Keratinocyte (primary cell): ENCODE measurements around the gene SLC26A9. TPM values are rescaled to one million over a fixed set of nuclear protein-coding genes. Genes with fewer than 3 reads are reported as not detected.
A peak's percentile ranks its signal among the peaks of the same experiment; 100 is the strongest.

ENCODE experiments used
- DNase-seq: peaks from one replicate; pipeline ENCODE4 v3.0.0-alpha.2; 2011; ENCODE audit warnings: low read depth, missing footprints, low spot score
- FAIRE-seq: peaks from 2 replicates; lab custom pipeline; 2011; peaks lifted over from hg19 to GRCh38; lab: Jason Lieb, UNC
- H2AFZ ChIP-seq: 2 replicates; pipeline ENCODE4 v1.6.0; 2012; ENCODE audit warnings: low read length, control low read depth, inconsistent platforms; ENCODE audit not compliant: control insufficient read depth
- H3K27ac ChIP-seq: 2 replicates; pipeline ENCODE4 v1.5.1; 2011; ENCODE audit warnings: low read length; ENCODE audit not compliant: control insufficient read depth, insufficient read depth
- H3K27me3 ChIP-seq: 3 replicates; pipeline ENCODE4 v1.6.0; 2011; ENCODE audit warnings: low read length; ENCODE audit not compliant: control insufficient read depth, insufficient read depth; ENCODE audit errors: extremely low read depth
- H3K36me3 ChIP-seq, 2 experiments: 2 replicates in 1 of 2; 3 replicates in 1 of 2; pipeline ENCODE4 v1.5.1; 2011; ENCODE audit warnings: low read length in 2 of 2, mild to moderate bottlenecking in 1 of 2; ENCODE audit not compliant: control insufficient read depth in 2 of 2, insufficient read depth in 2 of 2; ENCODE audit errors: extremely low read depth in 1 of 2
- H3K4me1 ChIP-seq: 3 replicates; pipeline ENCODE4 v1.5.1; 2011; ENCODE audit warnings: low read length; ENCODE audit not compliant: control insufficient read depth, insufficient read depth; ENCODE audit errors: extremely low read depth
- H3K4me2 ChIP-seq: 3 replicates; pipeline ENCODE4 v1.6.0; 2011; ENCODE audit warnings: low read depth, low read length; ENCODE audit not compliant: control insufficient read depth, insufficient read depth; ENCODE audit errors: extremely low read depth
- H3K4me3 ChIP-seq, 3 experiments: fragments of 200-600 bp in 1 of 3; sonication (generic) in 1 of 3; 2 replicates in 2 of 3; 3 replicates in 1 of 3; pipeline ENCODE4 v1.5.1; 2011 to 2016; ENCODE audit warnings: low read length in 3 of 3, mild to moderate bottlenecking in 3 of 3, control low read depth in 2 of 3, inconsistent platforms in 1 of 3, low read depth in 1 of 3, mixed read lengths in 1 of 3, mixed run types in 1 of 3, moderate library complexity in 1 of 3; ENCODE audit not compliant: control insufficient read depth in 2 of 3, insufficient read depth in 2 of 3; ENCODE audit errors: extremely low read depth in 1 of 3
- H3K79me2 ChIP-seq: 2 replicates; pipeline ENCODE4 v1.6.0; 2012; ENCODE audit warnings: low read length; ENCODE audit not compliant: control insufficient read depth, insufficient read depth
- H3K9ac ChIP-seq: 3 replicates; pipeline ENCODE4 v1.6.0; 2011; ENCODE audit warnings: low read length; ENCODE audit not compliant: control insufficient read depth, insufficient read depth; ENCODE audit errors: extremely low read depth
- H3K9me1 ChIP-seq: 3 replicates; pipeline ENCODE4 v1.6.0; 2011; ENCODE audit warnings: low read length; ENCODE audit not compliant: control insufficient read depth, insufficient read depth; ENCODE audit errors: extremely low read depth
- H3K9me3 ChIP-seq: 2 replicates; pipeline ENCODE4 v1.5.1; 2012; ENCODE audit warnings: low read depth, low read length; ENCODE audit not compliant: control insufficient read depth
- H4K20me1 ChIP-seq: 3 replicates; pipeline ENCODE4 v1.6.0; 2011; ENCODE audit warnings: low read length; ENCODE audit not compliant: control insufficient read depth, insufficient read depth; ENCODE audit errors: extremely low read depth
- CTCF ChIP-seq, 3 experiments: IDR thresholded peaks in 1 of 3; conservative IDR thresholded peaks in 1 of 3; optimal IDR thresholded peaks in 1 of 3; 2 replicates in 2 of 3; 3 replicates in 1 of 3; pipeline versions ENCODE3 to v1.5.1; 2011; ENCODE audit warnings: low read length in 3 of 3, mild to moderate bottlenecking in 3 of 3, moderate library complexity in 2 of 3, control low read depth in 1 of 3, inconsistent platforms in 1 of 3; ENCODE audit not compliant: insufficient read depth in 2 of 3; ENCODE audit errors: extremely low read depth in 1 of 3
- EZH2 ChIP-seq: IDR thresholded peaks from one replicate; pipeline ENCODE4 v1.6.1; 2012; ENCODE audit warnings: inconsistent platforms, mild to moderate bottlenecking, low read length, moderate library complexity
- dilution Hi-C: fragments of 300-500 bp; cut with MboI; formaldehyde crosslinking; loops from one replicate; pipeline ENCODE4 v1.7.0; 2020; ENCODE audit warnings: low sequenced_read_pairs; ENCODE audit not compliant: extremely low pct_ligation_motif_present
- polyA plus RNA-seq, 5 experiments: library from polyadenylated mRNA; depleted of rRNA in 3 of 5; stranded (reverse) in 3 of 5; stranded (forward) in 1 of 5; unstranded in 1 of 5; fragments of >200 nt; gene quantifications; 1 replicate in 1 of 5; 2 replicates in 3 of 5; 3 replicates in 1 of 5; pipeline versions ENCODE4 v1.2.1 to v1.2.3, GENCODE V29; 2011 to 2012; ENCODE audit warnings: missing spikeins in 2 of 5, low read depth in 1 of 5, low replicate concordance in 1 of 5

The SLC26A9 gene
- polyA plus RNA-seq, 1 donor (not counting 4 experiments of a cell fraction or from before 2014, with no cell fraction given): 0.03 TPM

- H3K9ac ChIP-seq: no peak overlapping the region
- H3K27ac ChIP-seq: no peak overlapping the region
- FAIRE-seq: peak; percentile 83
- peak; percentile 46 for DNase-seq
- no peaks in the 10 kb centered on the region for H3K36me3 ChIP-seq
- no peaks in the 10 kb centered on the region for H4K20me1 ChIP-seq
- H3K9me1 ChIP-seq: peaks cover 2% of the 10 kb centered on the region
- no peak overlapping the region for H3K4me3 ChIP-seq
- H3K79me2 ChIP-seq: no peaks in the 10 kb centered on the region
- TF ChIP-seq EZH2 (no peak), CTCF (optimal IDR thresholded peaks at IDR 0.05 in 1 of 3, IDR thresholded peaks at IDR 0.05 in 1 of 3, conservative IDR thresholded peaks at IDR 0.05 in 1 of 3; ENCODE audit: extremely low read depth in 1 of 3, insufficient read depth in 2 of 3, low read length in 3 of 3) (no peak)
- dilution Hi-C loops: no loop called here
- peaks cover 43% of the 10 kb centered on the region for H3K27me3 ChIP-seq
- no peaks in the 10 kb centered on the region for H3K9me3 ChIP-seq
- H3K4me1 ChIP-seq: peaks cover 25% of the 10 kb centered on the region
- H2AFZ ChIP-seq: no peak overlapping the region
- peak overlapping the region; percentile 17 for H3K4me2 ChIP-seq
These were observed 7.0 kb upstream of the SLC26A9 start for GRCh38 chr1:205950280-205950679.

GRCh38 chr1:205949753-205950152 is 6.5 kb upstream of the SLC26A9 start:
- Histone ChIP-seq H3K4me2 (no peak overlapping the region), H3K27me3 (peaks cover 43% of the 10 kb centered on the region), H3K9me3 (no peaks in the 10 kb centered on the region), H4K20me1 (no peaks in the 10 kb centered on the region), H3K79me2 (no peaks in the 10 kb centered on the region), H3K4me1 (peaks cover 25% of the 10 kb centered on the region), H3K36me3 (no peaks in the 10 kb centered on the region), H3K27ac (no peak overlapping the region), H3K4me3 (no peak overlapping the region), H3K9ac (no peak overlapping the region), H3K9me1 (peaks cover 2% of the 10 kb centered on the region), H2AFZ (no peak overlapping the region)
- dilution Hi-C loops: no loop called here
- TF ChIP-seq CTCF (optimal IDR thresholded peaks at IDR 0.05 in 1 of 3, IDR thresholded peaks at IDR 0.05 in 1 of 3, conservative IDR thresholded peaks at IDR 0.05 in 1 of 3; ENCODE audit: extremely low read depth in 1 of 3, insufficient read depth in 2 of 3, low read length in 3 of 3): no peak
- TF ChIP-seq EZH2: no peak
- no peak for FAIRE-seq
- DNase-seq: no peak
